HCT116 (cell line): ENCODE measurements around the gene SSUH2.

Experiments used
- CTCF ChIP-seq, 3 experiments: fragments of 200-600 bp in 1 of 3; sonication (generic) in 1 of 3; IDR thresholded peaks in 2 of 3; conservative IDR thresholded peaks in 1 of 3; 2 replicates each; pipeline ENCODE4 v1.5.1; 2012 to 2017; ENCODE audit warnings: low read depth in 2 of 3, low read length in 2 of 3, antibody characterized with exemption in 1 of 3, borderline replicate concordance in 1 of 3, control low read depth in 1 of 3, mild to moderate bottlenecking in 1 of 3, mixed read lengths in 1 of 3, mixed run types in 1 of 3, moderate library complexity in 1 of 3; ENCODE audit not compliant: insufficient read depth in 1 of 3
- ELF1 ChIP-seq: IDR thresholded peaks from 2 replicates; pipeline ENCODE4 v1.6.1; 2012; ENCODE audit warnings: low read depth, borderline replicate concordance
- EZH2phosphoT487 ChIP-seq: fragments of 200-600 bp; IDR thresholded peaks from 2 replicates; pipeline ENCODE4 v1.6.1; 2018; ENCODE audit warnings: antibody characterized with exemption, borderline replicate concordance
- POLR2A ChIP-seq: IDR thresholded peaks from 2 replicates; pipeline ENCODE4 v1.7.0; 2011; ENCODE audit warnings: borderline replicate concordance; ENCODE audit not compliant: insufficient read depth, insufficient read length; ENCODE audit errors: extremely low read depth
- POLR2AphosphoS5 ChIP-seq: IDR thresholded peaks from 2 replicates; pipeline ENCODE4 v1.6.1; 2011; ENCODE audit warnings: mild to moderate bottlenecking, low read depth, low read length, moderate library complexity
- REST ChIP-seq: IDR thresholded peaks from 2 replicates; pipeline ENCODE4 v1.6.1; 2012; ENCODE audit warnings: low read depth
- SIN3A ChIP-seq: IDR thresholded peaks from 2 replicates; pipeline ENCODE4 v1.6.1; 2012; ENCODE audit warnings: low read depth
- TCF7L2 ChIP-seq: IDR thresholded peaks from 2 replicates; pipeline ENCODE4 v1.7.0; 2011; ENCODE audit warnings: borderline replicate concordance, inconsistent platforms; ENCODE audit not compliant: insufficient read depth, insufficient read length; ENCODE audit errors: extremely low read depth
- YY1 ChIP-seq: IDR thresholded peaks from 2 replicates; pipeline ENCODE4 v1.6.1; 2011; ENCODE audit warnings: low read length, low read depth, moderate library complexity, mild to moderate bottlenecking; ENCODE audit not compliant: insufficient replicate concordance; ENCODE audit errors: extremely low read depth
- ZFX ChIP-seq: fragments of 450-650 bp; IDR thresholded peaks from 2 replicates; pipeline ENCODE4 v1.6.1; 2017
- ZNF274 ChIP-seq: fragments of 200-500 bp; sonication (Bioruptor generic); IDR thresholded peaks from 2 replicates; pipeline ENCODE4 v1.6.1; 2014; ENCODE audit warnings: mild to moderate bottlenecking, low read depth, low read length, inconsistent platforms

- TF ChIP-seq CTCF (IDR thresholded peaks at IDR 0.05 in 2 of 3, conservative IDR thresholded peaks at IDR 0.05 in 1 of 3; ENCODE audit: borderline replicate concordance in 1 of 3, insufficient read depth in 1 of 3, low read depth in 2 of 3, low read length in 2 of 3) (no peak), POLR2A (no peak), REST (no peak), YY1 (no peak), SIN3A (no peak), POLR2AphosphoS5 (no peak), ZFX (no peak), ZNF274 (no peak), TCF7L2 (no peak), ELF1 (no peak), EZH2phosphoT487 (no peak)
Observed at GRCh38 chr3:8642001-8642400, 2.6 kb downstream of the SSUH2 start.
